GM21576 (cell line): ENCODE data around the gene PANK2.
A peak's percentile ranks its signal among the peaks of the same experiment; 100 is the strongest.
"Not testable (repeated sequence)": the region's sequence is repeated elsewhere in the genome, so short reads cannot be mapped to it uniquely, and the experiment has no call there.

ENCODE experiments used
- ATAC-seq: cut with Tn5 transposase; IDR thresholded peaks from one replicate; pipeline ENCODE4 v1.9.1; 2021; ENCODE audit warnings: mild to moderate bottlenecking, moderate library complexity; ENCODE audit not compliant: unreplicated experiment

The PANK2 gene

DNA sequence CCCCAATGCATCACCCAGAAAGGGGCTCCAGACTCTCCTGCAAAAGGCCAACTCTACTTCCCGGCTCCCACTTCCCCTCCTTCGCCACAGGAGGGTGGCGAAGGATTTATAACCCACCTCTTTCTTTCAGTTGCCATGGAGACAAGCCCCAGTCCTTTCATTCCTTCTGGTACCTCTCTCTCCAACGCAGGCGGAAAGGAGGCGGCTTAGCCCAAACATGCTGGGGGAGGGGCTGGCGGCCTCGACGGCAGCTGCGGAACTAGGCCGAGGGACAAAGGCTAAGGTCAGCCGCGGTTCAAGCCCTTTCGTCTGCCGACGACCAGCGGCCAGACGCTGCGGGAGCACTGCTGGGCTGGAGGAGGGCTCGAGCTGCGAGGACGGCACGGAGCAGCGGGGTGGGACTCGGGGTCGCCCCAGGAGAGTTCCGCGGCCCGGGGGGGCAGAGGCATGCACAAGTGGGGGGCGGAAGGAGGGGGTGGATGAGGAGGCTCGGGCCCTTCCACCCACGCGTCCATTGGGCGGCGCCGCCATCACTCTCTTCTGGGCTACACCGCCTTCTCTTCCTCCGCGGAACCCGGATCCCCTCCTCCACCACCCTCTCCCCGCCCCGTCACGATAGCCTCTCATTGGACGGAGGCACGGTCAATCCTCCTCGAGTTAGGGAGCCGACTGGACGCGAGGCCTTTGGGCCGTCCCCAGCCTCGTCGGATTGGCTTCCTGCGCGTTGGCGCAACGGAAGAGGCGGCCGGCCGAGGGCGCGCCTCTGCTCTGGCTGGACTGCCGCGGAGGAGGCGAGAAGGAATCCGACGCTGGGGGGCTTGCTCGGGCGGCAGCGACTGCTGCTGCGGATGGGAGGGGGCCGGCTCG lies at the start of gene PANK2:
TSS of gene PANK2 (plus strand) at position 766 of the 867 bp plus-strand sequence.
- ATAC-seq, result peak; percentile 90

DNA sequence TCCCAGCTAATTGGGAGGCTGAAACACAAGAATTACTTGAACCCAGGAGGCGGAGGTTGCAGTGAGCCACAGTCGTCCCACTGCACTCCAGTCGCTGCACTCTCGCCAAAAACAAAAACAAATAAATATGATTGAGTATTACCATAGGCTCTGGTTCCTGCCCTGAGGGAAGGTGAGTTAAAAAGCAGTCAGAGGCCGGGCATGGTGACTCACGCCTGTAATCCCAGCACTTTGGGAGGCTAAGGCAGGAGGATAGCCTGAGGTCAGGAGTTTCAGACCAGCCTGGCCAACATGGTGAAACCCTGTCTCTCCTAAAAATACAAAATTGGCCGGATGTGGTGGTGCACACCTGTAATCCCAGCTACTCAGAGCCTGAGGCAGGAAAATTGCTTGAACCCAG lies 49.0 kb upstream of the PANK2 start:
- not testable (repeated sequence) for ATAC-seq

DNA sequence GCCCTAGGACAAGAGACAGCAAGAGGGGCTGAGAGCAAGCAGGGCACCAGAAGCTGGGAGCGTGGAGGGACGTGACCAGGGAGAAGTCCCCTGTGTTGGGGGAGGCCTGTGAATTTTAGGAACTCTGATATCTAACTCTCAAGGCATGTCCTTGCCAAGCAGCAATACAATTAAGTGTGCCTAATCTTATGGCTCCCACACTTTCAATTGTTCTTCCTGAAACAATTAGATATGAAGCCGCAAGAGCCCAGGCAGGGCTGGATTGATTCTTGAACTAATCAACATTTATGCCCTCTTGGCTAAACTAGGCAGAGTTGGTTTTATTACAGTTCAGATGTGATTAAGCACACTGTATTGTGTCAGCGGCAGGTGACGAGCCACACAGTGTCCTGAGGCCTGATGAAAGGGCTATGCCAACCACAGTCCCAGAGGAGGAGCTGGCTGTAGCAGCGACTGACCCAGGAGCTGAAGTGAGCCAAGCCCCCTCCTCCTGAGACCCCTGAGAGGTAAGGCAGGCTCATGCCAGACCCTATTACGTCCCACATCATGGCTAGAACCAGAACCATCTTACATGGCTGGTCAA lies 46.7 kb upstream of the PANK2 start:
- no peak for ATAC-seq

DNA sequence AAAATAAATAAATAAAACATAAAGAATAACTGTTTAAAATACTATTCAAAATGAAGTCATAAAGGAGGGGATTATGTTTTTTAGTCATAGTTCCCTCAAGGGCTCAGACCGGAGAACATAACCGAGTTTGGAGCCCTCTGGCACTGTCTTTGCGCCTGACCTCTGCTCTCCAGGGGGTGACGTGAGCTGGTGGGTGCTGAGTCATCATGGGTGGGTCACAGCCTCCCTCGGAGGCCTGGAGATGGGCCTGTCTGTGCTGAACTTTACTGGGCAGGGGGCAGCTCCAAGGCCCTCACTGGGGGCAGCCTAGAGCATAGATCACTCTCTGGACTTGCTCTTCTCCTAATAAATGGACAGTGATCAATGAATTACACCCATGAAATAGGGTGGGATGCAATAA lies 45.7 kb upstream of the PANK2 start:
- no peak for ATAC-seq

GRCh38 chr20:3843990-3844619 lies 45.1 kb upstream of the PANK2 start:
- not testable (repeated sequence) for ATAC-seq

GRCh38 chr20:3846378-3846739 lies 42.8 kb upstream of the PANK2 start:
- no peak for ATAC-seq

DNA sequence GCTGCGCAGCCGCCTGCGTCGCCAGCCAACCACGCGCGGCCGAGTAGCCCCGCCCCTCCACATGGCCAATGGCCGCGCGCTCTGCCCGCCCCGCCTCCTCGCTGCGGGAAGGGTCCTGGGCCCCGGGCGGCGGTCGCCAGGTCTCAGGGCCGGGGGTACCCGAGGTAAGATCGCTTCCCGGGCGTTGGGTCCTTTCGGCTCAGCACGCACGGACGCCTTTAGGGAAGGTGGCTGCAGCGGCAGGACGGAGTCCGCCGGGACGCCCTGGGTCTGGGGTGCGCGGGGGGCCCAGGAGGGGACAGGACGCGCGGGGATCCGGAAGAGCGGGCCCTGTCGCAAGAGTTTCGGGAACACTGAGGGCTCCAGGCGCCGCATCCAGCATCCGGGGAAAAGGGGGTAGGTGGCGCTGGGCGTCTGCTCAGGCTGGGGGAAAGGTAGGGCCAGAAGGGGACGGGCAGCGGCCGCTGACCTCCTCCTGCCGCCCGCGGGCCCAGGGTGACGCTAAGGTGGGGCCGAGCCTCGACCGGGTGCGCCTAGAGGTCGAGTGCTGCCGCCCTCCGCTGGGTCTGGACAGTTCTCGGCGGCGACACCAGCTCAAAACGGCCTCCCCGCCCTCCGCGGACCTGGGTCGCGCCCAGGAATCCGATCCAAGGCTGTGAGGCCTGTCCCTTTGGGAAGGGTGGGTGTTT lies 42.3 kb upstream of the PANK2 start, which contains the start of gene MAVS:
TSS of gene MAVS (plus strand) at position 95 of the 689 bp plus-strand sequence. CDS start 7,791 bp downstream, outside the sequence.
- ATAC-seq, result peak; percentile 85

DNA sequence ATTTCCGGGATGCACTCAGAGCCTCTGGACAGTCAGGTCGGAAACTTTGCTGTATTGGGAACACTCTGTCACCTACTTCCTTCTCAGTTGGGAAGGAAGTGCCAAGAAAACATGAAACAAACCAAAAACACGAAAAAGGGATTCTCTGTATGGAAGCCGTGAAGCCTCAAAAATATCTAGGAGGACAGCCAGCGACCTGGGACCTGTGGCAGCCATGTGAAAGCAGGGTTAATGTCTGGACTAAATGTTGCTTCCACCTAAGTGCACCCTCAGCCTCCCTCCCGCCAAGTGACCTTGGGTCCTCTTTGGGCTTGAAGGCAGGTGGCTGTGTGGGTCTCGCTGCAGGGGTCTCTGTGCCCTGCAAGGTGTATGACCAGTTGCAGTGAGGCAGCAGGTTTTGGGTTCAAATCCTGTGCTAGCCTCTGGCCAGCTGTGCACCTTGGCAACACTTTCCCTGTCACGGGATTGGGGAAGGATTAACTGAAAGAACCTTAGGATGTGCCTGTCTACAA lies 41.7 kb upstream of the PANK2 start:
- no peak for ATAC-seq

DNA sequence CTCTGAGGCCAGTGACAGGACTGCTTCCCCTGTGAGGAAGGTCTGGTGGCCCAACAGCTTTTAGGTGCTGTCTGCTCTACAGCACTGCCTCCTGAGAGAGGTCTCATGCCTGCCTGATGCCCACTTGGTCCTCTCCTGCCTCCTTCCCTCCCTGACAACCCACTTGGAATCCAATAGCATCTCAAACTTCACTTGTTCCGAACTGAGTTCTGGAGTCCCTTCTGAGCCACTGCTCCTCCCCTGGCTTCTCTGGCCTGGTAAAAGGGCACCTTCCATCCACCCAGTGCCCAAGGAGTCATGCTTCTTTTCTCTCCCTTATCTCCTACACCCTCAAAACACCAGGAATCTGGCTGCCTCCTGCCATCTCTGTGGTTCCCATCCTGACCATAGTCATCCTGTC lies 40.6 kb upstream of the PANK2 start:
- no peak for ATAC-seq

DNA sequence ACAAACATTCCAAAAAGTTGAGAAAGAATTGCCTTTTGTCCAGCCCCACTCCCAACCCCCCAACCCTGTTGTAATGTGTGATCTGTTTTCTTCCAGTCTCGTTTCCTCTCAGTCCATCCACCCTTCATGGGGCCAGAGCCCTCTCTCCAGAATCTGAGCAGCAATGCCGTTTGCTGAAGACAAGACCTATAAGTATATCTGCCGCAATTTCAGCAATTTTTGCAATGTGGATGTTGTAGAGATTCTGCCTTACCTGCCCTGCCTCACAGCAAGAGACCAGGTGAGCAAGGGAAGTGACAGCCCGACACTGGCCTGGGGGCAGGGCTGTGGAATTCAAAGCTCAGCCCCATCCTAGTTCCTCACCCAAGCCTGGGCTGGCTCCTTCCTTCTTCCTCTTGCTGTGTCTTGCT lies 34.7 kb upstream of the PANK2 start:
- ATAC-seq, result no peak

DNA sequence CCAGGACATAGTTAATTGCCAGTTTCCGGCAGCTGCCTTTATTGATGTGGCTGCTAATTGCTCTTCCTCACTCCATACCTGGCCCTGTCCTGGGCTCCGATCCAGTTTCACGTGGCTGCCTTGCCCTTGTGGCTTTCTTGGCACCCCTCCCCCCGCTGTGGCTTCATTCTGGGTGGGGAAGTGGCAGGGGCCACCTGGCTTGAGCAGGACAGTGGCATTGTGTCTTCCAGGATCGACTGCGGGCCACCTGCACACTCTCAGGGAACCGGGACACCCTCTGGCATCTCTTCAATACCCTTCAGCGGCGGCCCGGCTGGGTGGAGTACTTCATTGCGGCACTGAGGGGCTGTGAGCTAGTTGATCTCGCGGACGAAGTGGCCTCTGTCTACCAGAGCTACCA lies 31.8 kb upstream of the PANK2 start:
- ATAC-seq, result no peak

DNA sequence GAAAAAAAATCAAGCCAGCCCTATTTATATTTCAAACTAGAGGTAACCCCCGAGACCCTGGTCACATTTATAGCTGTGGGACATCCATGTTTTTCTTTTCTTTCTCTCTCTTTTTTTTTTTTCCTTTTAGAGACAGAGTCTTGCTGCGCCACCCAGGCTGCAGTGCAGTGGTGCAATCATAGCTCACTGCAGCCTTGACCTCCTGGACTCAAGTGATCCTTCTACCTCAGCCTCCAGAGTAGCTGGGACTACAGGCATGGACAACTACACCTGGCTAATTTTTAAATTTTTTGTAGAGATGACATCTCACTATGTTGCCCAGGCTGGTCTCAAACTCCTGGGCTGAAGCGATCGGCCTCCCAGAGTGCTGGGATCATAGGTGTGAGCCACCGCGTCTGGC lies 30.5 kb upstream of the PANK2 start:
- no peak for ATAC-seq

DNA sequence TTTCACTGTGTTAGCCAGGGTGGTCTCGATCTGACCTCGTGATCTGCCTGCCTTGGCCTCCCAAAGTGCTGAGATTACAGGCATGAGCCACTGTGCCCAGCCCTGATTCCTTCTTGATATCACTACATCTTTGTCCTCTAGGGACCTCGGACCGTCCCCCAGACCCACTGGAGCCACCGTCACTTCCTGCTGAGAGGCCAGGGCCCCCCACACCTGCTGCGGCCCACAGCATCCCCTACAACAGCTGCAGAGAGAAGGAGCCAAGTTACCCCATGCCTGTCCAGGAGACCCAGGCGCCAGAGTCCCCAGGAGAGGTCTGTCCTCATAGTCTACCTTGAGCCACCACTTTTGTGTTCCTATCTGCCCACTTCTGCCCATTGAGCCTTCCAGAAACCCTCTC lies 28.0 kb upstream of the PANK2 start:
- ATAC-seq, result no peak

DNA sequence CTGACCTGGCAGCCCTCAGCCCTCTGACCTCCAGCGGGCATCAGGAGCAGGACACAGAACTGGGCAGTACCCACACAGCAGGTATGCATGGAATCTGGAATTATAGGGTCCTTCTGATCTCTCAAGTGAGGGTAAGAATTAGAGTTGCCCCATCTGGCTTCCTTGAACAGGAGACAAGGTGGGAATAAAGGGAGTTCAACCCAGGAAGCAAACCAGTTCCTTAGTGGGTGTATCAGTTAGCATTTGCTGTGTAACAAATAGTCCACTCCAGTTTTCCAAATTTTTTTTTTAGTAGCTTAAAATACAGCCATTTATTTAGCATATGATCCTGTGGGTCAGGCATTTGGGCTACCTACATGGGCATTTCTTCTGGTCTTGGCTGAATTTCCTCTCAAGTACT lies 26.9 kb upstream of the PANK2 start:
- ATAC-seq, result no peak

DNA sequence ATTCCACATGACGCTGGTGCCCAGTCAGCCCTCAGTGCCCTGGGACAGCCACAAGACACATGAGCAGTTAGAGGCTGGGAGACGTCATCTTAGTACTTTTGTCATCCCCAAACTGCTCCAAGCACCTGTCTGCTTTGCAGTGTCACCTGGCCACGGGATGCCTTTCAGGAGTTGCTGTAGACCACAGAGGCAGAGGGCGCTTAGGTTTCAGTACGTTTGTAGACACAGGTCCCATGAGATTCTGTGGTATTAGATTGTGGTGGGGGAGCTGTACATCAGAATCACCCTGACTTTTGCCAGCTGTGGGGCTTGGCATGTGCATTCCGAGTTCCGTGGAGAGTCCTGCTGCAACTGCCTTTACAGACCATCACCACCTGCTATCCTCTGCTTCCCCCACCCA lies 25.9 kb upstream of the PANK2 start:
- ATAC-seq, result no peak

DNA sequence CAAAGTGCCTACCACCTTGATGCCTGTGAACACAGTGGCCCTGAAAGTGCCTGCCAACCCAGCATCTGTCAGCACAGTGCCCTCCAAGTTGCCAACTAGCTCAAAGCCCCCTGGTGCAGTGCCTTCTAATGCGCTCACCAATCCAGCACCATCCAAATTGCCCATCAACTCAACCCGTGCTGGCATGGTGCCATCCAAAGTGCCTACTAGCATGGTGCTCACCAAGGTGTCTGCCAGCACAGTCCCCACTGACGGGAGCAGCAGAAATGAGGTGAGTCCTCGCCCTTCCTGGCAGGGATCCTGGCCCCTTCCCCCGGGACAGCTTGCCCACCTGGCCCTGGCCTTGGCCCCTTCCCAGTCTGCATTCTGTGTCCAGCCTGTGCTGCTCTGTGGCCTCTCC lies 24.7 kb upstream of the PANK2 start:
- ATAC-seq, result no peak

GRCh38 chr20:3865152-3865886 lies 23.9 kb upstream of the PANK2 start:
- ATAC-seq, result no peak

- no peak for ATAC-seq
These were observed 23.2 kb upstream of the PANK2 start for GRCh38 chr20:3865887-3866407.

DNA sequence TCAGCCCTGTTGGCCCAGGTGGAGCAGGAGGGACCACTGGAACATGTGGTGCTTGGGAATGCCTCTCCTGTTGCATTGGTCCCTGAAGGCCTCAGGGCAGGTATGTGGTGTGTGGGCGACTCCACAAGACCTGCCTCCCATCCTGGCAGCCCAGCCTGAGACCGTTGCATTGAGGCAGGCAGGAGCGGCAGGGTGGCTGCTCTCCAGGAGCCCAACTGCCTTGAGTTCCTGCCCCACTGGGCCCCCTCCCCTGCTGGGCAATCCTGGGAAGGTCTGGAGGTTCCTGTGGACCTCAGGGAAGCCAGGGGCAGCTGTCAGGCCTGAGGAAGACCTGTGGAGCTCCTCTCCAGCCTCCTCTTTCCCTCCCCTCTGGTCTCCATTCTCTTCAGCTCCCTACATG lies 22.7 kb upstream of the PANK2 start:
- no peak for ATAC-seq

DNA sequence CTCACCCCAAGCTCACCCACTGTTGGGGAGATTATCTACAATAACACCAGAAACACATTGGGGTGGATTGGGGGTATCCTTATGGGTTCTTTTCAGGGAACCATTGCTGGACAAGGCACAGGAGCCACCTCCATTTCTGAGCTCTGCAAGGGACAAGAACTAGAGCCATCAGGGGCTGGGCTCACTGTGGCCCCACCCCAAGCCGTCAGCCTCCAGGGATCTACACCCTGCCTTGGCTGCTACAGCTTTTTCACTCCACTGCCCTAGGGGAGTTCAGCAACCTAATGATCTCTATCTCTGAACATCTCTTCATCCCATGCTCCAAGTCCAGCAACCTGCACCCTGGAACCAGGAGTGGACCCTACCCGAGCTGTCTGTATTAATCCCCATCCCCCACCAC lies 21.4 kb upstream of the PANK2 start:
- ATAC-seq, result no peak
